Smooth muscle cell (in vitro differentiated cells): ENCODE data around the gene PRKCQ. TPM values are rescaled to one million over a fixed set of nuclear protein-coding genes. Genes with fewer than 3 reads are reported as not detected.
"Not testable (repeated sequence)": the region's sequence is repeated elsewhere in the genome, so short reads cannot be mapped to it uniquely, and the experiment has no call there.

ENCODE experiments used
- DNase-seq: peaks from one replicate; lab custom pipeline; 2025; ENCODE audit not compliant: unreplicated experiment; lab: John Stamatoyannopoulos, UW
- H2AFZ ChIP-seq: fragments of 200-600 bp; sonication (generic); 2 replicates; pipeline ENCODE4 v1.6.0; 2016; ENCODE audit warnings: antibody characterized with exemption, low read depth, mild to moderate bottlenecking
- H3F3A ChIP-seq: fragments of 200-600 bp; sonication (generic); 2 replicates; pipeline ENCODE4 v1.6.0; 2017; ENCODE audit warnings: antibody characterized with exemption, low read depth
- H3K27ac ChIP-seq: fragments of 200-600 bp; sonication (generic); 2 replicates; pipeline ENCODE4 v1.5.1; 2016; ENCODE audit warnings: low read depth, mild to moderate bottlenecking
- H3K27me3 ChIP-seq: fragments of 200-600 bp; sonication (generic); 2 replicates; pipeline ENCODE4 v1.6.1; 2016; ENCODE audit warnings: low read depth, mild to moderate bottlenecking
- H3K36me3 ChIP-seq: fragments of 200-600 bp; sonication (generic); 2 replicates; pipeline ENCODE4 v1.5.1; 2016; ENCODE audit warnings: low read depth
- H3K4me1 ChIP-seq: fragments of 200-600 bp; sonication (generic); 2 replicates; pipeline ENCODE4 v1.5.1; 2016; ENCODE audit warnings: low read depth
- H3K4me2 ChIP-seq: fragments of 200-600 bp; sonication (generic); 2 replicates; pipeline ENCODE4 v1.6.0; 2016; ENCODE audit warnings: mild to moderate bottlenecking
- H3K4me3 ChIP-seq: fragments of 200-600 bp; sonication (generic); 2 replicates; pipeline ENCODE4 v1.5.1; 2016; ENCODE audit warnings: mild to moderate bottlenecking
- H3K79me2 ChIP-seq: fragments of 200-600 bp; sonication (generic); 2 replicates; pipeline ENCODE4 v1.6.0; 2016; ENCODE audit warnings: low read depth, mild to moderate bottlenecking
- H3K9ac ChIP-seq: fragments of 200-600 bp; sonication (generic); 2 replicates; pipeline ENCODE4 v1.6.0; 2016; ENCODE audit warnings: low read depth
- H3K9me3 ChIP-seq: fragments of 200-600 bp; sonication (generic); replicated peaks from 2 replicates; pipeline ENCODE4 v1.5.1; 2016; ENCODE audit warnings: low read depth
- H4K20me1 ChIP-seq: fragments of 200-600 bp; sonication (generic); 2 replicates; pipeline ENCODE4 v1.6.0; 2016; ENCODE audit warnings: low read depth
- CTCF ChIP-seq: fragments of 200-600 bp; sonication (generic); IDR thresholded peaks from 2 replicates; pipeline ENCODE4 v1.5.1; 2017; ENCODE audit warnings: borderline replicate concordance, mild to moderate bottlenecking, antibody characterized with exemption; ENCODE audit not compliant: insufficient read depth, poor library complexity, severe bottlenecking
- WGBS: methylation state at CpG from one replicate; pipeline ENCODE4 v1.1.7; 2016; ENCODE audit warnings: low lambda C conversion rate; 5-methylcytosine and 5-hydroxymethylcytosine counted together
- polyA plus RNA-seq: library from polyadenylated mRNA; unstranded; fragments of >200 nt; fragmentation: Nextera tagmentation; extraction: Ambion mirVana; gene quantifications from 2 replicates; pipeline ENCODE4 v1.2.1, GENCODE V29; 2016
- total RNA-seq: library from RNA; depleted of rRNA; stranded (reverse); fragments of >200 nt; gene quantifications from 2 replicates; pipeline ENCODE4 v1.2.3, GENCODE V29; 2014

PRKCQ gene
- total and polyA plus RNA-seq, 2 experiments from 2014 or later = 0.27 to 0.38 TPM

GRCh38 chr10:6446711-6447110 is 133.4 kb downstream of the PRKCQ start:
- H3K36me3 ChIP-seq = no peaks in the 10 kb centered on the region
- no peaks in the 10 kb centered on the region for H3K4me1 ChIP-seq
- no peaks in the 10 kb centered on the region for H4K20me1 ChIP-seq
- H3K4me2 ChIP-seq = no peak overlapping the region
- no peaks in the 10 kb centered on the region for H3K27me3 ChIP-seq
- H2AFZ ChIP-seq = no peak overlapping the region
- no peak for TF ChIP-seq CTCF
- H3K9ac ChIP-seq = no peak overlapping the region
- no peak overlapping the region for H3K27ac ChIP-seq
- no peaks in the 10 kb centered on the region for H3K9me3 ChIP-seq
- H3F3A ChIP-seq = no peaks in the 10 kb centered on the region
- no peak for DNase-seq
- WGBS = 98% methylated on average over 8 of the region's 8 CpGs
- H3K4me3 ChIP-seq = no peak overlapping the region
- no peaks in the 10 kb centered on the region for H3K79me2 ChIP-seq

GRCh38 chr10:6445671-6446316 is 134.3 kb downstream of the PRKCQ start:
- H2AFZ ChIP-seq = no peak overlapping the region
- H3K4me2 ChIP-seq = no peak overlapping the region
- no peak overlapping the region for H3K9ac ChIP-seq
- no peaks in the 10 kb centered on the region for H3K9me3 ChIP-seq
- no peaks in the 10 kb centered on the region for H4K20me1 ChIP-seq
- TF ChIP-seq CTCF = peak; percentile 53
- no peaks in the 10 kb centered on the region for H3F3A ChIP-seq
- H3K4me1 ChIP-seq = no peaks in the 10 kb centered on the region
- DNase-seq = no peak
- H3K4me3 ChIP-seq = no peak overlapping the region
- no peaks in the 10 kb centered on the region for H3K27me3 ChIP-seq
- no peak overlapping the region for H3K27ac ChIP-seq
- no peaks in the 10 kb centered on the region for H3K36me3 ChIP-seq
- H3K79me2 ChIP-seq = no peaks in the 10 kb centered on the region
- WGBS = 44% methylated on average over 12 of the region's 12 CpGs

- not testable (repeated sequence) for H3K4me2 ChIP-seq, H3K36me3 ChIP-seq, H3K79me2 ChIP-seq, H3K27me3 ChIP-seq, H3K9ac ChIP-seq, H3K9me3 ChIP-seq, H3F3A ChIP-seq, H2AFZ ChIP-seq, H3K4me3 ChIP-seq, H4K20me1 ChIP-seq, H3K27ac ChIP-seq, DNase-seq, H3K4me1 ChIP-seq
- 81% methylated on average over 4 of the region's 4 CpGs for WGBS
These were observed 140.2 kb downstream of the PRKCQ start for GRCh38 chr10:6439875-6440274.

- H2AFZ ChIP-seq = no peak overlapping the region
- no peaks in the 10 kb centered on the region for H3K27me3 ChIP-seq
- no peak for DNase-seq
- no peaks in the 10 kb centered on the region for H4K20me1 ChIP-seq
- H3K4me3 ChIP-seq = no peak overlapping the region
- no peak for TF ChIP-seq CTCF
- no peak overlapping the region for H3K4me2 ChIP-seq
- no peaks in the 10 kb centered on the region for H3K9me3 ChIP-seq
- H3K79me2 ChIP-seq = no peaks in the 10 kb centered on the region
- no peak overlapping the region for H3K27ac ChIP-seq
- no peaks in the 10 kb centered on the region for H3K36me3 ChIP-seq
- 69% methylated on average over 4 of the region's 4 CpGs for WGBS
- no peak overlapping the region for H3K9ac ChIP-seq
- no peaks in the 10 kb centered on the region for H3F3A ChIP-seq
- no peaks in the 10 kb centered on the region for H3K4me1 ChIP-seq
These were observed 148.2 kb downstream of the PRKCQ start for GRCh38 chr10:6431861-6432260.
